OCI-LY7 (cell line): ENCODE results near the gene CD59.

ENCODE experiments used
- EZH2phosphoT487 ChIP-seq: fragments of 200-600 bp; sonication (generic); IDR thresholded peaks from 2 replicates; pipeline ENCODE4 v1.6.1; 2018; ENCODE audit warnings: low read depth, borderline replicate concordance, mild to moderate bottlenecking, mixed run types, antibody characterized with exemption, low read length, moderate library complexity, mixed read lengths
- TF ChIP-seq, protein P1 (sequence below): fragments of 200-600 bp; sonication (generic); conservative IDR thresholded peaks from 2 replicates; pipeline ENCODE4 v1.5.1; 2014; ENCODE audit warnings: mild to moderate bottlenecking, antibody characterized with exemption, low read length, moderate library complexity, mixed read lengths

DNA sequence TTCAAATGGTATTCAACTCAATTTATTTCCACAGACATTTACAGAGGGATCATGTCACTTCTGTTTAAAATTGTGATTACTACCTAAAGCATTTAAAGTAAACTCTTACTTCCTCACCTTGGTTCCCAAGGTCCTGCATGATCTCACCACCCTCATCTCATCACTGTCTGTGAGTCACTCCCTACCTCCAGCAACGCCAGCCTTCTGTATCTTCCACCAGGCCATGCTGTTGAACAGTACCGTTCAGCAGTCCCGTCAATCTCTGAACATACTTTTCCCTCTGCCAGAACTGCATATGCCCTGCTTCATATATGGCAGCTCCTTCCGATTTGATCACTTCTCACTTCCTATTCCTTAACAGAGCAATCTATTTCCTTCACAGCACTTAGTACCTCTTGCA lies 36.1 kb upstream of the CD59 start:
- TF ChIP-seq, protein P1, sequence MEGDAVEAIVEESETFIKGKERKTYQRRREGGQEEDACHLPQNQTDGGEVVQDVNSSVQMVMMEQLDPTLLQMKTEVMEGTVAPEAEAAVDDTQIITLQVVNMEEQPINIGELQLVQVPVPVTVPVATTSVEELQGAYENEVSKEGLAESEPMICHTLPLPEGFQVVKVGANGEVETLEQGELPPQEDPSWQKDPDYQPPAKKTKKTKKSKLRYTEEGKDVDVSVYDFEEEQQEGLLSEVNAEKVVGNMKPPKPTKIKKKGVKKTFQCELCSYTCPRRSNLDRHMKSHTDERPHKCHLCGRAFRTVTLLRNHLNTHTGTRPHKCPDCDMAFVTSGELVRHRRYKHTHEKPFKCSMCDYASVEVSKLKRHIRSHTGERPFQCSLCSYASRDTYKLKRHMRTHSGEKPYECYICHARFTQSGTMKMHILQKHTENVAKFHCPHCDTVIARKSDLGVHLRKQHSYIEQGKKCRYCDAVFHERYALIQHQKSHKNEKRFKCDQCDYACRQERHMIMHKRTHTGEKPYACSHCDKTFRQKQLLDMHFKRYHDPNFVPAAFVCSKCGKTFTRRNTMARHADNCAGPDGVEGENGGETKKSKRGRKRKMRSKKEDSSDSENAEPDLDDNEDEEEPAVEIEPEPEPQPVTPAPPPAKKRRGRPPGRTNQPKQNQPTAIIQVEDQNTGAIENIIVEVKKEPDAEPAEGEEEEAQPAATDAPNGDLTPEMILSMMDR: no peak
- TF ChIP-seq EZH2phosphoT487: no peak
